H9 (cell line): ENCODE results near the gene TNFRSF1B. TPM values are rescaled to one million over a fixed set of nuclear protein-coding genes. Genes with fewer than 3 reads are reported as not detected.

Experiments used
- DNase-seq: peaks from one replicate; pipeline ENCODE4 v3.0.0-alpha.2; 2017
- H2AFZ ChIP-seq: one replicate; pipeline ENCODE4 v1.6.1; 2013; ENCODE audit warnings: mild to moderate bottlenecking, low read length, control low read depth, moderate library complexity
- H2AK5ac ChIP-seq: 2 replicates; pipeline ENCODE4 v1.6.1; 2013; ENCODE audit warnings: low read length, control low read depth, mixed read lengths; ENCODE audit not compliant: insufficient read length
- H2BK120ac ChIP-seq: one replicate; pipeline ENCODE4 v1.6.1; 2013; ENCODE audit warnings: low read depth, mild to moderate bottlenecking, low read length, control low read depth, inconsistent platforms; ENCODE audit not compliant: poor library complexity, severe bottlenecking
- H2BK12ac ChIP-seq: 2 replicates; pipeline ENCODE4 v1.6.1; 2013; ENCODE audit warnings: low read length, control low read depth, mixed read lengths, low read depth; ENCODE audit not compliant: insufficient read length
- H2BK15ac ChIP-seq: 2 replicates; pipeline ENCODE4 v1.6.1; 2013; ENCODE audit warnings: low read depth, low read length, control low read depth
- H2BK20ac ChIP-seq: one replicate; pipeline ENCODE4 v1.6.1; 2013; ENCODE audit warnings: low read depth, mild to moderate bottlenecking, low read length, control low read depth, inconsistent platforms; ENCODE audit not compliant: poor library complexity, severe bottlenecking
- H2BK5ac ChIP-seq: 2 replicates; pipeline ENCODE4 v1.6.1; 2013; ENCODE audit warnings: low read length, control low read depth, mixed read lengths; ENCODE audit not compliant: insufficient read length
- H3K14ac ChIP-seq: 2 replicates; pipeline ENCODE4 v1.6.1; 2013; ENCODE audit warnings: low read length, control low read depth; ENCODE audit not compliant: insufficient read depth
- H3K18ac ChIP-seq: 2 replicates; pipeline ENCODE4 v1.6.1; 2013; ENCODE audit warnings: low read depth, mild to moderate bottlenecking, mixed read lengths, low read length, control low read depth; ENCODE audit not compliant: insufficient read length
- H3K23ac ChIP-seq: 2 replicates; pipeline ENCODE4 v1.6.1; 2013; ENCODE audit warnings: low read length, control low read depth, mixed read lengths, low read depth; ENCODE audit not compliant: insufficient read length
- H3K23me2 ChIP-seq: 2 replicates; pipeline ENCODE4 v1.6.1; 2013; ENCODE audit warnings: low read depth, mild to moderate bottlenecking, mixed read lengths, low read length, control low read depth; ENCODE audit not compliant: insufficient read length, poor library complexity, severe bottlenecking
- H3K27ac ChIP-seq: 2 replicates; pipeline ENCODE4 v1.5.1; 2013; ENCODE audit warnings: low read length, control low read depth, mixed read lengths, low read depth; ENCODE audit not compliant: insufficient read length
- H3K27me3 ChIP-seq: 2 replicates; pipeline ENCODE4 v1.6.1; 2013; ENCODE audit warnings: low read length, control low read depth, inconsistent platforms; ENCODE audit not compliant: insufficient read depth
- H3K4ac ChIP-seq: 2 replicates; pipeline ENCODE4 v1.6.1; 2013; ENCODE audit warnings: low read depth, mild to moderate bottlenecking, control low read depth, inconsistent platforms, low read length, moderate library complexity
- H3K4me1 ChIP-seq: 2 replicates; pipeline ENCODE4 v1.6.1; 2013; ENCODE audit warnings: low read length, control low read depth, inconsistent platforms; ENCODE audit not compliant: insufficient read depth
- H3K4me2 ChIP-seq: 2 replicates; pipeline ENCODE4 v1.6.1; 2013; ENCODE audit warnings: low read length, control low read depth, mixed read lengths; ENCODE audit not compliant: insufficient read length, insufficient read depth
- H3K56ac ChIP-seq: 2 replicates; pipeline ENCODE4 v1.6.1; 2013; ENCODE audit warnings: low read depth, mild to moderate bottlenecking, mixed read lengths, low read length, control low read depth; ENCODE audit not compliant: insufficient read length
- H3K79me1 ChIP-seq: 2 replicates; pipeline ENCODE4 v1.6.1; 2013; ENCODE audit warnings: low read depth, mild to moderate bottlenecking, moderate library complexity, low read length, control low read depth, inconsistent platforms; ENCODE audit not compliant: insufficient read depth, poor library complexity, severe bottlenecking
- H3K79me2 ChIP-seq: 2 replicates; pipeline ENCODE4 v1.6.1; 2013; ENCODE audit warnings: low read length, control low read depth, inconsistent platforms; ENCODE audit not compliant: insufficient read depth
- H3K9ac ChIP-seq: 2 replicates; pipeline ENCODE4 v1.6.1; 2013; ENCODE audit warnings: low read length, control low read depth, mixed read lengths; ENCODE audit not compliant: insufficient read length; ENCODE audit errors: extremely low read depth
- H3K9me3 ChIP-seq: one replicate; pipeline ENCODE4 v1.6.1; 2013; ENCODE audit warnings: low read depth, low read length, inconsistent platforms; ENCODE audit not compliant: control insufficient read depth
- H3T11ph ChIP-seq: one replicate; pipeline ENCODE4 v1.6.1; 2013; ENCODE audit warnings: mild to moderate bottlenecking, low read length, control low read depth, inconsistent platforms
- H4K20me1 ChIP-seq: one replicate; pipeline ENCODE4 v1.6.1; 2013; ENCODE audit not compliant: control insufficient read depth, insufficient read length, insufficient read depth
- H4K5ac ChIP-seq: 2 replicates; pipeline ENCODE4 v1.6.1; 2013; ENCODE audit warnings: low read depth, mild to moderate bottlenecking, mixed read lengths, low read length, control low read depth; ENCODE audit not compliant: insufficient read length
- H4K8ac ChIP-seq: replicated peaks from 2 replicates; pipeline ENCODE4 v1.6.1; 2013; ENCODE audit warnings: low read length, control low read depth, mixed read lengths, low read depth; ENCODE audit not compliant: insufficient read length
- H4K91ac ChIP-seq: 2 replicates; pipeline ENCODE4 v1.6.1; 2013; ENCODE audit warnings: low read depth, mild to moderate bottlenecking, moderate library complexity, mixed read lengths, low read length, control low read depth; ENCODE audit not compliant: insufficient read length
- H3K27ac Mint-ChIP-seq, 3 experiments: 2 replicates in 2 of 3; 3 replicates in 1 of 3; pipeline ENCODE4 v1.8.0; 2020 to 2021; ENCODE audit warnings: mixed read lengths in 3 of 3, mild to moderate bottlenecking in 1 of 3, moderate library complexity in 1 of 3
- H3K27me3 Mint-ChIP-seq: 2 replicates; pipeline ENCODE4 v1.8.0; 2021; ENCODE audit warnings: low read depth, mild to moderate bottlenecking, moderate library complexity, mixed read lengths
- H3K36me3 Mint-ChIP-seq, 3 experiments: 2 replicates in 2 of 3; 3 replicates in 1 of 3; pipeline ENCODE4 v1.8.0; 2020 to 2021; ENCODE audit warnings: low read depth in 3 of 3, mixed read lengths in 3 of 3; ENCODE audit not compliant: insufficient read depth in 1 of 3
- H3K4me1 Mint-ChIP-seq, 2 experiments: 2 replicates each; pipeline ENCODE4 v1.8.0; 2020; ENCODE audit warnings: mixed read lengths in 2 of 2
- H3K4me3 Mint-ChIP-seq, 2 experiments: 2 replicates in 1 of 2; 3 replicates in 1 of 2; pipeline ENCODE4 v1.8.0; 2020 to 2021; ENCODE audit warnings: mild to moderate bottlenecking in 2 of 2, mixed read lengths in 2 of 2, moderate library complexity in 1 of 2
- H3K9me3 Mint-ChIP-seq, 2 experiments: 2 replicates in 1 of 2; 3 replicates in 1 of 2; pipeline ENCODE4 v1.8.0; 2020; ENCODE audit warnings: mild to moderate bottlenecking in 2 of 2, mixed read lengths in 2 of 2, moderate library complexity in 1 of 2
- WGBS: extraction: QIAGEN DNeasy Blood & Tissue Kit; methylation state at CpG from one replicate; pipeline ENCODE4 v1.1.7; 2013; ENCODE audit warnings: missing lambda C conversion rate, low lambda C conversion rate, mixed read lengths; ENCODE audit not compliant: insufficient read length; ENCODE audit errors: extremely low coverage; 5-methylcytosine and 5-hydroxymethylcytosine counted together
- total RNA-seq: library from RNA; stranded (reverse); gene quantifications from 2 replicates; pipeline ENCODE4 v1.2.1, GENCODE V29; 2021
- TF ChIP-seq, protein P1 (sequence below): fragments of 200-600 bp; sonication (generic); conservative IDR thresholded peaks from 3 replicates; pipeline ENCODE4 v1.8.0; 2021; ENCODE audit warnings: antibody characterized with exemption, mild to moderate bottlenecking

Gene TNFRSF1B
- total RNA-seq, 1 experiment from 2014 or later, result 0.57 TPM

GRCh38 chr1:12202577-12202976 lies 35.8 kb downstream of the TNFRSF1B start:
- H4K8ac ChIP-seq, result no peak overlapping the region
- H3K4me1 ChIP-seq, result no peaks in the 10 kb centered on the region; the same call in 1 of the 2 replicates
- H3K9me3 ChIP-seq, result no peaks in the 10 kb centered on the region
- no peaks in the 10 kb centered on the region for H4K20me1 ChIP-seq
- no peak overlapping the region for H2BK120ac ChIP-seq
- no peak overlapping the region for H3K14ac ChIP-seq
- H3K79me2 ChIP-seq, result no peaks in the 10 kb centered on the region
- no peak for DNase-seq
- TF ChIP-seq, protein P1, sequence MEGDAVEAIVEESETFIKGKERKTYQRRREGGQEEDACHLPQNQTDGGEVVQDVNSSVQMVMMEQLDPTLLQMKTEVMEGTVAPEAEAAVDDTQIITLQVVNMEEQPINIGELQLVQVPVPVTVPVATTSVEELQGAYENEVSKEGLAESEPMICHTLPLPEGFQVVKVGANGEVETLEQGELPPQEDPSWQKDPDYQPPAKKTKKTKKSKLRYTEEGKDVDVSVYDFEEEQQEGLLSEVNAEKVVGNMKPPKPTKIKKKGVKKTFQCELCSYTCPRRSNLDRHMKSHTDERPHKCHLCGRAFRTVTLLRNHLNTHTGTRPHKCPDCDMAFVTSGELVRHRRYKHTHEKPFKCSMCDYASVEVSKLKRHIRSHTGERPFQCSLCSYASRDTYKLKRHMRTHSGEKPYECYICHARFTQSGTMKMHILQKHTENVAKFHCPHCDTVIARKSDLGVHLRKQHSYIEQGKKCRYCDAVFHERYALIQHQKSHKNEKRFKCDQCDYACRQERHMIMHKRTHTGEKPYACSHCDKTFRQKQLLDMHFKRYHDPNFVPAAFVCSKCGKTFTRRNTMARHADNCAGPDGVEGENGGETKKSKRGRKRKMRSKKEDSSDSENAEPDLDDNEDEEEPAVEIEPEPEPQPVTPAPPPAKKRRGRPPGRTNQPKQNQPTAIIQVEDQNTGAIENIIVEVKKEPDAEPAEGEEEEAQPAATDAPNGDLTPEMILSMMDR, result no peak
- H2AFZ ChIP-seq, result no peak overlapping the region
- H3K79me1 ChIP-seq, result no peaks in the 10 kb centered on the region
- no peak overlapping the region for H3K56ac ChIP-seq
- no peak overlapping the region for H3K9ac ChIP-seq
- no peak overlapping the region for H2AK5ac ChIP-seq
- no peak overlapping the region for H4K91ac ChIP-seq
- no peak overlapping the region for H3K27ac ChIP-seq
- Mint-ChIP-seq H3K9me3 (no peaks in the 10 kb centered on the region; a peak in 1 of 5 replicates), H3K4me1 (peaks cover 22 to 32% of the 10 kb centered on the region in 2 experiments), H3K27me3 (no peaks in the 10 kb centered on the region), H3K36me3 (no peaks in the 10 kb centered on the region), H3K27ac (peak overlapping the region in 1 of 3 experiments; percentile 81; a peak in 1 of 7 replicates), H3K4me3 (no peak overlapping the region)
- H3K23ac ChIP-seq, result no peak overlapping the region
- H3T11ph ChIP-seq, result no peak overlapping the region
- WGBS, result no CpG with 5 or more reads among the region's 4 CpGs
- no peaks in the 10 kb centered on the region for H3K27me3 ChIP-seq
- H3K18ac ChIP-seq, result no peak overlapping the region
- H3K4ac ChIP-seq, result no peak overlapping the region
- no peak overlapping the region for H4K5ac ChIP-seq
- no peak overlapping the region for H2BK12ac ChIP-seq
- peaks cover 3% of the 10 kb centered on the region for H3K23me2 ChIP-seq
- H2BK20ac ChIP-seq, result no peak overlapping the region
- no peak overlapping the region for H2BK15ac ChIP-seq
- no peak overlapping the region for H3K4me2 ChIP-seq
- no peak overlapping the region for H2BK5ac ChIP-seq
